Nucleus accumbens (tissue), 56 donors: ENCODE measurements around the gene BCL10.

ENCODE experiments used
- DNase-seq, 56 donors: peaks; one replicate each; lab custom pipeline; 2025; lab: John Stamatoyannopoulos, UW

Gene BCL10

DNA sequence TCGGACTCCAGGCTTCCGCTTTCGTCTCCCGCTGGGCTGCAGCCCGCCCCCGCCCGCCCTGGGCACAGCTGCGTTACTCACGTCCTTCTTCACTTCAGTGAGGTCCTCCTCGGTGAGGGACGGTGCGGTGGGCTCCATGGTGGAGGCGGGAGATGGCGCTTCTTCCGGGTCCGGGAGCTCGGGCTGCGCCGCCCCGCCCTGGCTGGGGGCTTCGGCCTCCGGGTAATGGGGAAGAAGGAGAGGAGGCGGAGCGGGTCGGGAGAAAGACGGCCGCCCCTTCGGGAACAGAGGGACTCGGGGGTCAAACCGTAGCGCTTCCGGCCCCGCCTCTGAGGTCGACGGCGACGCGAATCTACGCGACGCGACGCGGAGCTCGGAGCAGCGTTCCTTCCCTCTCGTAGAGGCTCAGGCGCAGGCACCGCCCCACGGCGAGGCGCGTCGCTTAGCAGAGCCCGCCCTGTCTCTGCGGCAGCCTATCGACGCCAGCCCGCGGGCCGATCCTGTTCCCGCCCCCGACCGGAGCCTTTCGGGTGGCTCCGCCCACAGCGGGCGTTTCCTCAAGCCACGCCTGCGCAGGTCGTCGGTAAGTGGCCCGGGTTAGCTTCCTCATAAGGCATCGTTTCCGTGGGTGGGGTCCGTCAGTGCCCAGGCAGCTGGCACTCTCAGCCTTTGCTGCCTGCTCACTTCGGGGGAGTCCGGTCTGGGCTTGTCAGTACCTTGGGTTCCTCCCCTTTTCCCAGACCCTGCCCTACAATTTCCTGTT lies at the start of gene BCL10:
BCL10 (minus strand) TSS at position 418 of the 763 bp plus-strand sequence; CDS start at position 138, 280 bp downstream.
- peak; percentile 79 to 99 (median 97) for DNase-seq

DNA sequence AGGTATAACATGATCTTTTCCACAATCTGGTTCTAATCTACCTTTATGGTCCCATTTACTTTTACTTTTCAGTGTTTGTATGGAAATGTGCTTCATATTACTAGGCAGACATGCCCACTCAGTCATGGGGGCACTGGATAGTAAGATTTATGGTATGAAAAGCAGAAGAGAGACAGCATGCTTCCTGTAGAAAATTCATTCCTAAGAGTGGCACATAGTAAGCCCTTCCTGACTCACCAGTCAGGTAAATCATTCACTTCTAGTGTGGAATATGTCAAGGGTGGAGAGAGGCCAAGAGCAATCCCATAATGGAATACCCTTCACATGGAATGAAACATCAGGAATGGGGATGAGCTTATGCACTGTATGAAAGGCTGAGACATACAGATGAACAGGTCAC lies 49.5 kb upstream of the BCL10 start:
- no peak for DNase-seq

GRCh38 chr1:85323770-85324169 lies 47.3 kb upstream of the BCL10 start:
- no peak for DNase-seq

GRCh38 chr1:85322655-85323054 lies 46.2 kb upstream of the BCL10 start:
- no peak for DNase-seq

DNA sequence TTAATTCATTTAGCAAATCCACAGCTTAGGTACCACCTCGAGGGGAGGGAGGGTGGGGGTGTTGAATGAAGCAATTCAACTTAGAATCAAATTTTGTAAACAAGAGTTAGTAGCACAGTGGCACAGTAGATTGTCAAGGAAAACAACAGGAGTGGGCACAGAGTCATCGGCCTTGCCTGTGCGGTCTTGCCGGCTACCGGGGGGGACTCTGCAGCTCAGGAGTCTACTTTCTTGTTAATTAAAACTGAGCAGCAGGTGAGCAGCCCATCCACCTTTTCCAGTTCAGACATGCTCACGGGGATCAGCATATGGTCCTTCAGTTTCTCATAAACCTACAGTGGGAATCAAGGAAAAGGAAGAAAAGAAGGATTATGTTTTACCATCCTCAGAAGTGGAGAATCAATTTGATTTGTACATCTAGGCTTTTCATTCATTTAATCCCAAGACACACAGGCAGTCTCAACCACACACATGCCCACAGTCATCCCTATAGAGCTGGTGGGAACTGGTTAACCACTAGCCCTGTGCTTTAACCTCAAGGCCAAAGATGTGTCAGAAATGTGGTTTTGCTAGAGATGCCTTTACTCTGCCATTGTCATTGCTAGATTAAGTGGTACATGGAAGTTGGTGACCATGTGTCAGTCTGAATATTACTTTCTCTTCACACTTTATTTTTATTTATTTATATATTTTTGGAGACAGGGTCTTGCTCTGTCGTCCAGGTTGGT lies 45.0 kb upstream of the BCL10 start:
- DNase-seq: no peak

DNA sequence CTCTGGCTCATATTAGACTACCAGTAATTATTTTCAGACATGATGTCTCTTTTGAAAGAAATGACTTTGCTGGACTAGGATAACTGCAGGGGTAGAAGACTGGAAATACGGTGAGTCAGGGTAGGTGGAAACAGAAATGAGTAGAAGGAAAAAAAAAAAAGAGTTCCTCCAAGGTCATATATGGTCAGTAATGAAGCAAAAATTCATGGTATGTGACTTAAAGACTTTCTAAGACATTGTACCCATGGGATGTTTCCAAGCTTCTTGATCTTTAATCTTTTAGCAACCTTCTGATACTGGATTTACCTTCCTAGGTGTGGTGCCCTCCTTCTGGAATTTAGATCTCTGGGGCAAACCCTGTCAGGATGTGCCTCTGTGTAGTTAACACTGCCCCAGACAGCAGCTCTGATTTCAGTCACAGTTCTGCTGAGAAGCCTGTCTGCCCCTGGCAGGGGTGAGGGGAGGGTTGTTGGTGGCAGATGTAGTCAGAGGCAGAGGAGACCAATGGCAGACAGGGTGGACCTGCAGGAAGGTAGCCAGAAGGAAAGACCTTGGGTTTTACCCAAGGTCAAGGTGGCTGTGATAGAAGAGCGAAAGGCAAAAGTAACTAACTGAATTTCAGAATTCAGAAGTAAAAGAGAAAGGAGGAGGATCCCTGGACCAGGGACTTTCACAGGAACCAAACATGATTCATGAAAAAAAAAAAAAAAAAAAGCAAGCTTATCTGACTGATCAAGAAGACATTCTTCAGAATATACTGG lies 44.1 kb upstream of the BCL10 start:
- no peak for DNase-seq

GRCh38 chr1:85319931-85320330 lies 43.5 kb upstream of the BCL10 start:
- DNase-seq: no peak

GRCh38 chr1:85319491-85319890 lies 43.1 kb upstream of the BCL10 start:
- no peak for DNase-seq

GRCh38 chr1:85318217-85318616 lies 41.8 kb upstream of the BCL10 start:
- no peak for DNase-seq

- DNase-seq: no peak
Observed at GRCh38 chr1:85317560-85317959, 41.1 kb upstream of the BCL10 start.

DNA sequence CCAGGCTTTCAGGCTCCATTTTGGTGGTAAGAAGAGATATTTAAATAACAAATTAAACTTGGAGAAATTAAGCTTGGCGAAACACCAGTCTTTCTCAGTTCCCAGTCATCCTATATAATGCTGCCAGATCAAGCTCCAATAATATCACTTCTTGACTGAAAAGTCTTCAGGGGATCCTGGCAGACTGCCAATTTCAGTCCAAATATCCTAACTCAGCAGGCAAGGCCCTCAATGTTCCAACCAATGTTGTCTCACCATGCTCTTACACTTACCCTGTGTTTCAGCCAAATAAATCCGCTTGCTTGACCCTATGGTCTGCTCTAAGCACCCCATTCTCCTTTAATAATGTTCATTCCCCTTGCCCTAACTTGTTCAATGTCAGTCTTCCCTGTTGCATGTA lies 39.9 kb upstream of the BCL10 start:
- DNase-seq: peak in 1 of 56 donors; percentile 9

- DNase-seq: no peak
Observed at GRCh38 chr1:85315789-85316188, 39.4 kb upstream of the BCL10 start.

- DNase-seq: no peak
Observed at GRCh38 chr1:85314726-85315125, 38.3 kb upstream of the BCL10 start.

DNA sequence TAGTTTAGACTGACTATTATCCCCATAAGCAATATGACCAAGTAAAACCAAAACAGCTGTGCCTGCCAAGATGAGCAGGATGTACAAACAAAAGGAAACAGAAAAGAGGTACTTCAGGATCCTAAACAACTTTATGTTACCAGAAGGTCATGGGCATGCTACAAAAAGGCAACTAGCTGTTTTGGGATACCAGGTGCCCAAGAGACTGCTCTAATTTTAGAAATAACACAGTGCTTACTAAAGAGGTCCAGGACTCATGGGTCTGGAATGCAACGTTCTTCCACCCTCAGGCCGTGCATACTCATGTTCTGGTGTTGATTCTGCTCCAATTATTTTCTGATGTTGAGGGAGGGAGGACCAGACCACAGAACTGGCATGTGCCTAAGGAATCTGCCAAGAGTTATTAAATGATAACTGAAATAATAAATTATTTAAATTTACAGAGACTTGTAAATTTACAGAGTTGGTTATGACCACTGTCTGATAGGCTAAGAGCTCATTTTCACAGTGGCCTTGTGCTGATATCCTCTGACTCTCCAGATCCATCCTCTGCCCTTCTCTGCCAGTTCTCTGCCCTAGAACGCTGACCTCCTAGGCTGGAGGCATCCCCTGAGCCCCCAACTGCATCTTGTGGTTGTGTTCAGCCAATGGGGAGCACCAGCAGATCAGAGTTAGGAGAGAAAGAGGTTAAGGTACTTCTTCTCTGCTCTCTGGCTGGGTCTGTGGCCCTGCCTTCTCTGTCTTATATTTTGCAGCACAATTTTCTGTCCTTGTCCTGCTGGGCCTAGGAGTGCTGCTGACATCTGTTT lies 37.7 kb upstream of the BCL10 start:
- no peak for DNase-seq

DNA sequence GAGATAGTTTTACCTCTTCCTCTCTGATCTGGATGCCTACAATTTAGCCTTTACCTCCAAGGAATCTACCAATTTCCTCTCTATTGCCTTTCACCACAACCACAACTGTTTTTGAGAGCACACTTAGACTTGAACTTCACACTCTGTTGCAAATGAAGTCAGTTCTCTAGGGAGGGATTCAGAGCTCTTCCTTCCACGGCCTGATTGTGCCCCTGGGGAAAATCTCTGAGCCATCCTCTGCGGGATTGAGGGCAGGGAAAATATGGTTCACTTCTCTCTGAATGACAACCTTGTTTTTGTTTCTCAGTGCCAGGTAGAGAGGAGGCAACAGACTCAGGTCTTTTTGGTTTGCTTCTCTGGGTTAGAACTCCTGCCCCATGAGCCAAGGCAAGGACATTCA lies 35.4 kb upstream of the BCL10 start:
- no peak for DNase-seq

GRCh38 chr1:85308833-85309350 lies 32.5 kb upstream of the BCL10 start:
- no peak for DNase-seq

DNA sequence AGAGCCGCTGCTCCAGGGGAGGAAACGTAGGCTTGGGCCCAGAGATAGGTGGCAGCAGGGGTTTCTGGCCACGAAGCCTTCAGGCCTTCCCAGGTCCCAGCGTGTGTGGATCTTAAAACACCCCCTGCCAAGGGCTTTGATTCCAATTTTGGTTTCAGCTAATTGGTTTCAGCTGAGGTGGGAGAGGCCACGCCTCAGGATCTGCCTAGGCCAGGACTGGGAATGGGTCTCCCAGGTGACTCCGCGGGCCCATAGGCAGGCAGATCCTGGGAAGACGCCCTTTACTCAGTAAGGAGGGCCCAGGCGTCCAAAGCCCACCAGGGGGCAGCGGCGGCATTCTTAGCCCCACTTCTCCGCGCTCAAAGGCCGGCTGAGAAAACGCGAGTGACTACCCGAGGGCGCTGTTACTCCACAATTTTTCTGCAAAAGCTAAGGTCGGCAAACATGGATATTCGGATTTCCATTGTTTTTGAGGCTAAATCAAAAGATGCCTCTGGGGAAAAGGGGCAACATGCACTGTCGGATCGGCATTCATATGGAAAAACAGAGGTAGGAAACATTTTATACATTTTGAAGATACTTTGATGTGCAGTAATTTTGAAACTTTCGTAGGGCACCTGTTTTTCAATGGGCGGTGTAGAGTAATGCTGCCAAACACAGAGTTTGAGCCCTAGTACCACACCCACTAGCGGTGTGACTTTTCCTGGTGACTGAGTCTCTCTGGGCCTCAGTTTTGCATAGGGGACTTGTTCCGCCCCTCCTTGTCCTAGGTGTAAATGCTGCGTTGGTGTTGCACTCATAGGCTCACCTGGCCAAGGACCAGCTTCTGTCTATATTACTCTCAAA lies 31.8 kb upstream of the BCL10 start:
- DNase-seq: peak in 52 of 56 donors; percentile 9 to 88 (median 53)

GRCh38 chr1:85306236-85306635 lies 29.8 kb upstream of the BCL10 start:
- DNase-seq: no peak

DNA sequence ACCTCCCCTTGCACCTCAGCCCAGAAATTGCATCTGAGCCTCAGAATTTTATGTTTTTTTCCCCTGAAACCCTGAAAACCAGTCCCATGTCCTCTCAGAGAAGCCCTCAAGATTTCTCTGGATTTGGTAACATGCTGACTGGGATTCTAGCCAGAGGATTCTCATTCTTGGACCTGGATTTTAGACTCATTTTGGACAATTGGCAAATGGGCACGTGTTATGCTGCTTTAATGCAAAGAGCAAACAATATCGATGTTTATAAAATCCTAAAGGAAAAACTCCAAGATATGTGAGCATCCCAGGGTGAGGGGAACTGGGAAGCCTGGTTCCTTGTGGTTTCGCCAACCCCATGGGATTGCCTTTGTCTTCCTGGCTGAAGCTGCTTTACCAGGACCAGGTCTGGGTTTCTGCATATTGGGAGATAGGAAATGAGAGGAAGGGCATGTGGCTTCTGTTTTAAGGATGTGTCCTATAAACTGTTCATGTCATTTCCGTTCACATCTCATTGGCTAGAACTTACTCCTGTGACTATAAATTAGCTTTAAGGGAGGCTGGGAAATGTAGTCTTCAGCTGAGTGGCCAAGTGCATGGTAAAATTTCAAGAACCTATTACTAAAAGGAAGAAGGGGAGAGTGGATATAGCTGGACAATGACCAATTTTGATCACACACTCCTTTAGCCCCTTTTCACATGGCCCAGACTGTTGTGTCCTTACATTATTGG lies 27.2 kb upstream of the BCL10 start:
- DNase-seq: no peak
